Retinal pigment epithelial cell (primary cell): Measurements from ENCODE around the gene MVB12B.

Experiments used
- DNase-seq: peaks from one replicate; pipeline ENCODE4 v3.0.0-alpha.2; 2010; ENCODE audit warnings: low read depth
- H3K4me3 ChIP-seq: 2 replicates; pipeline ENCODE4 v1.5.1; 2011; ENCODE audit warnings: mild to moderate bottlenecking, low read length, control low read depth, moderate library complexity
- CTCF ChIP-seq: conservative IDR thresholded peaks from 2 replicates; pipeline ENCODE4 v1.5.1; 2011; ENCODE audit warnings: low read depth, low read length, control low read depth, inconsistent platforms

MVB12B gene

GRCh38 chr9:126334721-126335621 is 8.3 kb downstream of the MVB12B start:
- no peak for TF ChIP-seq CTCF
- DNase-seq: peak; percentile 51
- no peak overlapping the region for H3K4me3 ChIP-seq

- H3K4me3 ChIP-seq: no peak overlapping the region
- peak; percentile 16 for TF ChIP-seq CTCF
- DNase-seq: no peak
These were observed 9.5 kb downstream of the MVB12B start for GRCh38 chr9:126335837-126336735.

GRCh38 chr9:126336736-126337325 is 10.2 kb downstream of the MVB12B start:
- H3K4me3 ChIP-seq: no peak overlapping the region
- TF ChIP-seq CTCF: no peak
- DNase-seq: no peak

- no peak for TF ChIP-seq CTCF
- DNase-seq: no peak
- no peak overlapping the region for H3K4me3 ChIP-seq
These were observed 11.2 kb downstream of the MVB12B start for GRCh38 chr9:126337729-126338372.

- no peak for TF ChIP-seq CTCF
- no peak for DNase-seq
These were observed 12.3 kb downstream of the MVB12B start for GRCh38 chr9:126338945-126339344.

GRCh38 chr9:126341426-126341825 is 14.8 kb downstream of the MVB12B start:
- no peak overlapping the region for H3K4me3 ChIP-seq
- DNase-seq: no peak
- no peak for TF ChIP-seq CTCF

More at GRCh38 chr9:126338945-126339344, 12.3 kb downstream of the MVB12B start:
- H3K4me3 ChIP-seq: no peak overlapping the region
